Neural progenitor cell (in vitro differentiated cells): ENCODE results near the gene RRAGD. TPM values are rescaled to one million over a fixed set of nuclear protein-coding genes. Genes with fewer than 3 reads are reported as not detected.

Experiments
- DNase-seq: peaks from one replicate; pipeline ENCODE4 v3.0.0-alpha.2; 2016; ENCODE audit warnings: low spot score
- H2AFZ ChIP-seq: fragments of 200-600 bp; sonication (generic); replicated peaks from 2 replicates; pipeline ENCODE4 v1.6.1; 2016; ENCODE audit warnings: antibody characterized with exemption
- H3F3A ChIP-seq: fragments of 200-600 bp; sonication (generic); 2 replicates; pipeline ENCODE4 v1.6.1; 2016; ENCODE audit warnings: antibody characterized with exemption, low read depth
- H3K27ac ChIP-seq: fragments of 200-600 bp; sonication (generic); 2 replicates; pipeline ENCODE4 v1.5.1; 2016; ENCODE audit warnings: mild to moderate bottlenecking
- H3K27me3 ChIP-seq: fragments of 200-600 bp; sonication (generic); 2 replicates; pipeline ENCODE4 v1.6.1; 2016; ENCODE audit warnings: mild to moderate bottlenecking, moderate library complexity
- H3K36me3 ChIP-seq: fragments of 200-600 bp; sonication (generic); 2 replicates; pipeline ENCODE4 v1.5.1; 2016
- H3K4me1 ChIP-seq: fragments of 200-600 bp; sonication (generic); 2 replicates; pipeline ENCODE4 v1.6.1; 2016; ENCODE audit warnings: mixed run types
- H3K4me2 ChIP-seq: fragments of 200-600 bp; sonication (generic); 2 replicates; pipeline ENCODE4 v1.6.1; 2016
- H3K4me3 ChIP-seq: fragments of 200-600 bp; sonication (generic); 2 replicates; pipeline ENCODE4 v1.5.1; 2016
- H3K79me2 ChIP-seq: fragments of 200-600 bp; sonication (generic); 2 replicates; pipeline ENCODE4 v1.6.1; 2016; ENCODE audit warnings: low read depth
- H3K9ac ChIP-seq: fragments of 200-600 bp; sonication (generic); 2 replicates; pipeline ENCODE4 v1.6.1; 2016
- H3K9me3 ChIP-seq: fragments of 200-600 bp; sonication (generic); 2 replicates; pipeline ENCODE4 v1.5.1; 2016; ENCODE audit warnings: low read depth
- H4K20me1 ChIP-seq: fragments of 200-600 bp; sonication (generic); 2 replicates; pipeline ENCODE4 v1.6.1; 2016; ENCODE audit warnings: low read depth
- H3K27ac Mint-ChIP-seq: 3 replicates; pipeline ENCODE4 v1.8.0; 2021; ENCODE audit warnings: mixed read lengths
- H3K27me3 Mint-ChIP-seq: 2 replicates; pipeline ENCODE4 v1.8.0; 2022; ENCODE audit warnings: low read depth, mild to moderate bottlenecking, inconsistent platforms, moderate library complexity, mixed read lengths; ENCODE audit not compliant: insufficient read depth
- H3K36me3 Mint-ChIP-seq: 3 replicates; pipeline ENCODE4 v1.8.0; 2021; ENCODE audit warnings: mixed read lengths
- H3K4me1 Mint-ChIP-seq: 3 replicates; pipeline ENCODE4 v1.8.0; 2021; ENCODE audit warnings: mixed read lengths
- H3K4me3 Mint-ChIP-seq: 3 replicates; pipeline ENCODE4 v1.8.0; 2021; ENCODE audit warnings: mild to moderate bottlenecking, moderate library complexity, mixed read lengths
- H3K9me3 Mint-ChIP-seq: 3 replicates; pipeline ENCODE4 v1.8.0; 2020; ENCODE audit warnings: mixed read lengths
- EZH2 ChIP-seq: fragments of 200-600 bp; sonication (generic); IDR thresholded peaks from 2 replicates; pipeline ENCODE4 v1.6.1; 2017; ENCODE audit warnings: antibody characterized with exemption, mild to moderate bottlenecking, moderate library complexity
- EZH2phosphoT487 ChIP-seq: fragments of 200-600 bp; sonication (generic); IDR thresholded peaks from 2 replicates; pipeline ENCODE4 v1.6.1; 2017; ENCODE audit warnings: antibody characterized with exemption
- total RNA-seq: library from RNA; depleted of rRNA; stranded (reverse); fragments of >200 nt; gene quantifications from 2 replicates; pipeline ENCODE4 v1.2.3, GENCODE V29; 2015; ENCODE audit warnings: low replicate concordance
- TF ChIP-seq, protein P1 (sequence below): fragments of 200-600 bp; sonication (generic); IDR thresholded peaks from 2 replicates; pipeline ENCODE4 v1.5.1; 2017; ENCODE audit warnings: antibody characterized with exemption, mild to moderate bottlenecking

RRAGD gene
- total RNA-seq, 1 donor from 2014 or later = 20.7 TPM

DNA sequence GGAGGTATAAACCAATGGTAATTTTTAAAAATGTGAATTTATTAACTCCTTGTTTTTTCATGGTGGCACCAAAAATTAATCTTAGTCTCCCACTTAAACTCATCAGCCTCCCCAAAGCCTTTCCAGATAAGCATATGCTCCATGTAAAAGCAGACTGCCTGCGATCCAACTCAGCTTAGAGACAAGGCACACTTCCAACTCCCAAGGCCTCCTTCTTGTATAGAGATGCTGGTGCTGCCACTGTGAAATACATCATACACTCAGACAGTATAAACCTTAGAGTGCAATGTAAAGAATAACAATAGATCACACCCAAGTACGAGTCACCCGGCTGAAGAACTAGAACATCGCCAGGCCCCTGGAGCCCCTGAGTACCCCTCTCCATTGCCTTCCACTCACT is 22.9 kb upstream of the RRAGD start:
- peak overlapping the region; percentile 93 for H3K4me3 Mint-ChIP-seq
- TF ChIP-seq, protein P1, sequence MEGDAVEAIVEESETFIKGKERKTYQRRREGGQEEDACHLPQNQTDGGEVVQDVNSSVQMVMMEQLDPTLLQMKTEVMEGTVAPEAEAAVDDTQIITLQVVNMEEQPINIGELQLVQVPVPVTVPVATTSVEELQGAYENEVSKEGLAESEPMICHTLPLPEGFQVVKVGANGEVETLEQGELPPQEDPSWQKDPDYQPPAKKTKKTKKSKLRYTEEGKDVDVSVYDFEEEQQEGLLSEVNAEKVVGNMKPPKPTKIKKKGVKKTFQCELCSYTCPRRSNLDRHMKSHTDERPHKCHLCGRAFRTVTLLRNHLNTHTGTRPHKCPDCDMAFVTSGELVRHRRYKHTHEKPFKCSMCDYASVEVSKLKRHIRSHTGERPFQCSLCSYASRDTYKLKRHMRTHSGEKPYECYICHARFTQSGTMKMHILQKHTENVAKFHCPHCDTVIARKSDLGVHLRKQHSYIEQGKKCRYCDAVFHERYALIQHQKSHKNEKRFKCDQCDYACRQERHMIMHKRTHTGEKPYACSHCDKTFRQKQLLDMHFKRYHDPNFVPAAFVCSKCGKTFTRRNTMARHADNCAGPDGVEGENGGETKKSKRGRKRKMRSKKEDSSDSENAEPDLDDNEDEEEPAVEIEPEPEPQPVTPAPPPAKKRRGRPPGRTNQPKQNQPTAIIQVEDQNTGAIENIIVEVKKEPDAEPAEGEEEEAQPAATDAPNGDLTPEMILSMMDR = no peak
- TF ChIP-seq EZH2 (no peak), EZH2phosphoT487 (no peak)
- Histone ChIP-seq H2AFZ (no peak overlapping the region), H3K4me1 (peaks cover 28% of the 10 kb centered on the region), H3K79me2 (peaks cover 29% of the 10 kb centered on the region), H3K27ac (no peak overlapping the region), H3K4me2 (peak overlapping the region; percentile 99), H3K27me3 (peaks cover 7% of the 10 kb centered on the region), H3K9ac (no peak overlapping the region), H3K9me3 (no peaks in the 10 kb centered on the region), H3F3A (peaks cover 19% of the 10 kb centered on the region), H3K4me3 (no peak overlapping the region), H4K20me1 (peaks cover 5% of the 10 kb centered on the region), H3K36me3 (no peaks in the 10 kb centered on the region)
- H3K9me3 Mint-ChIP-seq = no peaks in the 10 kb centered on the region
- peaks cover 4% of the 10 kb centered on the region for H3K27me3 Mint-ChIP-seq
- no peak for DNase-seq
- H3K4me1 Mint-ChIP-seq = peaks cover 30% of the 10 kb centered on the region
- H3K36me3 Mint-ChIP-seq = peaks cover 5% of the 10 kb centered on the region
- no peak overlapping the region for H3K27ac Mint-ChIP-seq

GRCh38 chr6:89434150-89434499 is 22.1 kb upstream of the RRAGD start:
- H3K4me1 ChIP-seq = peaks cover 29% of the 10 kb centered on the region
- H3K27ac ChIP-seq = no peak overlapping the region
- peaks cover 30% of the 10 kb centered on the region for H3K4me1 Mint-ChIP-seq
- no peak overlapping the region for H3K9ac ChIP-seq
- peak overlapping the region; percentile 84 for H3K4me3 ChIP-seq
- no peaks in the 10 kb centered on the region for H3K9me3 Mint-ChIP-seq
- TF ChIP-seq, protein P1 = no peak
- no peak for TF ChIP-seq EZH2phosphoT487
- no peak for TF ChIP-seq EZH2
- H3K36me3 Mint-ChIP-seq = peaks cover 4% of the 10 kb centered on the region
- H3K9me3 ChIP-seq = no peaks in the 10 kb centered on the region
- H3K27me3 Mint-ChIP-seq = peaks cover 4% of the 10 kb centered on the region
- H3K27ac Mint-ChIP-seq = peak overlapping the region; percentile 81
- H3K79me2 ChIP-seq = peaks cover 29% of the 10 kb centered on the region
- no peaks in the 10 kb centered on the region for H3K36me3 ChIP-seq
- peaks cover 5% of the 10 kb centered on the region for H4K20me1 ChIP-seq
- H3K27me3 ChIP-seq = peaks cover 7% of the 10 kb centered on the region
- peak overlapping the region; percentile 77 for H2AFZ ChIP-seq
- no peak for DNase-seq
- peaks cover 19% of the 10 kb centered on the region for H3F3A ChIP-seq
- peak overlapping the region; percentile 93 for H3K4me3 Mint-ChIP-seq
- H3K4me2 ChIP-seq = peak overlapping the region; percentile 99

GRCh38 chr6:89433252-89434149 is 21.4 kb upstream of the RRAGD start:
- H3K27ac ChIP-seq = no peak overlapping the region
- peak overlapping the region; percentile 99 for H3K4me2 ChIP-seq
- Mint-ChIP-seq H3K4me1 (peaks cover 30% of the 10 kb centered on the region), H3K9me3 (no peaks in the 10 kb centered on the region), H3K4me3 (peak overlapping the region; percentile 93), H3K36me3 (peaks cover 4% of the 10 kb centered on the region), H3K27ac (peak overlapping the region; percentile 81), H3K27me3 (peaks cover 4% of the 10 kb centered on the region)
- peaks cover 19% of the 10 kb centered on the region for H3F3A ChIP-seq
- peaks cover 29% of the 10 kb centered on the region for H3K79me2 ChIP-seq
- peaks cover 7% of the 10 kb centered on the region for H3K27me3 ChIP-seq
- H3K4me1 ChIP-seq = peaks cover 29% of the 10 kb centered on the region
- H4K20me1 ChIP-seq = peaks cover 5% of the 10 kb centered on the region
- peak; percentile 47 for DNase-seq
- H3K36me3 ChIP-seq = no peaks in the 10 kb centered on the region
- no peaks in the 10 kb centered on the region for H3K9me3 ChIP-seq
- no peak for TF ChIP-seq EZH2phosphoT487
- TF ChIP-seq, protein P1 = no peak
- TF ChIP-seq EZH2 = no peak
- peak overlapping the region; percentile 77 for H2AFZ ChIP-seq
- peak overlapping the region; percentile 28 for H3K9ac ChIP-seq
- peak overlapping the region; percentile 84 for H3K4me3 ChIP-seq
